Activated CD4-positive, alpha-beta T cell treated with anti-CD3 and anti-CD28 coated beads, Interleukin-2, Interleukin-4, amounts not matched to agents 100 ng/mL and 50 ng/mL, durations not matched to agents 16 hours and 8 hours (primary cell): ENCODE data around the gene FES.
"Not testable (repeated sequence)": the region's sequence is repeated elsewhere in the genome, so short reads cannot be mapped to it uniquely, and the experiment has no call there.

ENCODE experiments used
- DNase-seq: peaks from one replicate; pipeline ENCODE4 v3.0.0-alpha.2; 2020; ENCODE audit warnings: low spot score

FES gene

GRCh38 chr15:90883976-90884718 is at the start of gene FES:
FES (plus strand) TSS chr15:90884504; CDS start chr15:90885046, 542 bp downstream.
- DNase-seq: no peak

- no peak for DNase-seq
Observed at GRCh38 chr15:90834626-90835025, 49.7 kb upstream of the FES start.

GRCh38 chr15:90836296-90836871 is 47.9 kb upstream of the FES start:
- DNase-seq: no peak

GRCh38 chr15:90837094-90837493 is 47.2 kb upstream of the FES start:
- peak; percentile 71 for DNase-seq

GRCh38 chr15:90838139-90838538 is 46.2 kb upstream of the FES start:
- peak; percentile 89 for DNase-seq

- no peak for DNase-seq
Observed at GRCh38 chr15:90838544-90838943, 45.8 kb upstream of the FES start.

GRCh38 chr15:90839187-90840071 is 44.9 kb upstream of the FES start:
- DNase-seq: no peak

- DNase-seq: no peak
Observed at GRCh38 chr15:90840157-90840855, 44.0 kb upstream of the FES start.

- no peak for DNase-seq
Observed at GRCh38 chr15:90840954-90841353, 43.4 kb upstream of the FES start.

- DNase-seq: no peak
Observed at GRCh38 chr15:90844696-90845095, 39.6 kb upstream of the FES start.

GRCh38 chr15:90845201-90845949 is 38.9 kb upstream of the FES start:
- DNase-seq: peak; percentile 82

GRCh38 chr15:90849424-90849823 is 34.9 kb upstream of the FES start:
- DNase-seq: not testable (repeated sequence)

GRCh38 chr15:90851114-90851513 is 33.2 kb upstream of the FES start:
- DNase-seq: peak; percentile 60

GRCh38 chr15:90851940-90852339 is 32.4 kb upstream of the FES start:
- DNase-seq: peak; percentile 54

GRCh38 chr15:90855139-90855538 is 29.2 kb upstream of the FES start:
- DNase-seq: no peak

- no peak for DNase-seq
Observed at GRCh38 chr15:90857337-90857736, 27.0 kb upstream of the FES start.

- DNase-seq: no peak
Observed at GRCh38 chr15:90857883-90858443, 26.3 kb upstream of the FES start.

- no peak for DNase-seq
Observed at GRCh38 chr15:90859234-90860131, 24.8 kb upstream of the FES start.

- DNase-seq: no peak
Observed at GRCh38 chr15:90860450-90860849, 23.9 kb upstream of the FES start.
